Measurements from ENCODE around the gene TECTB.

TECTB gene

GRCh38 chr10:112349521-112350085 lies 66.4 kb downstream of the TECTB start:
- DNase-seq, result no peak

GRCh38 chr10:112351146-112351545 lies 67.9 kb downstream of the TECTB start:
- DNase-seq, result no peak

- no peak for DNase-seq
Observed at GRCh38 chr10:112352044-112352443, 68.8 kb downstream of the TECTB start.

GRCh38 chr10:112353046-112353445 lies 69.8 kb downstream of the TECTB start:
- DNase-seq, result no peak
